Spinal cord (tissue), 10 donors: ENCODE results near the gene PPP2R3B. TPM values are rescaled to one million over a fixed set of nuclear protein-coding genes. Genes with fewer than 3 reads are reported as not detected.
A peak's percentile ranks its signal among the peaks of the same experiment; 100 is the strongest.
"Not testable (repeated sequence)": the region's sequence is repeated elsewhere in the genome, so short reads cannot be mapped to it uniquely, and the experiment has no call there.

Source experiments
- DNase-seq, 6 donors: peaks; one replicate each; pipeline versions ENCODE4 v3.0.0 to v3.0.0-alpha.2; 2013 to 2015; ENCODE audit warnings: low spot score in 6 of 6, low read depth in 4 of 6
- H3K27ac ChIP-seq: one replicate; pipeline ENCODE4 v1.5.1; 2013; ENCODE audit warnings: low read depth, low read length, control low read depth
- H3K27me3 ChIP-seq: one replicate; pipeline ENCODE4 v1.6.1; 2013; ENCODE audit warnings: low read length; ENCODE audit not compliant: control insufficient read depth, insufficient read depth
- H3K36me3 ChIP-seq: one replicate; pipeline ENCODE4 v1.6.1; 2013; ENCODE audit warnings: low read length; ENCODE audit not compliant: control insufficient read depth, insufficient read depth
- H3K4me1 ChIP-seq: one replicate; pipeline ENCODE4 v1.6.1; 2013; ENCODE audit warnings: low read length; ENCODE audit not compliant: control insufficient read depth, insufficient read depth
- H3K4me3 ChIP-seq: one replicate; pipeline ENCODE4 v1.5.1; 2013; ENCODE audit warnings: low read depth, low read length, control low read depth
- H3K9me3 ChIP-seq: one replicate; pipeline ENCODE4 v1.6.1; 2013; ENCODE audit warnings: low read length; ENCODE audit not compliant: control insufficient read depth, insufficient read depth
- WGBS: methylation state at CpG from one replicate; pipeline ENCODE4 v1.1.5; 2013; ENCODE audit warnings: missing lambda C conversion rate; ENCODE audit not compliant: insufficient coverage; 5-methylcytosine and 5-hydroxymethylcytosine counted together
- polyA plus RNA-seq, 2 donors: library from polyadenylated mRNA; unstranded; fragments of 120-200 nt; gene quantifications; one replicate each; pipeline ENCODE4 v1.2.1, GENCODE V29; 2013; ENCODE audit not compliant: insufficient read length in 2 of 2
- total RNA-seq, 2 donors: library from RNA; depleted of rRNA in 1 of 2; stranded (reverse); fragments of 120-200 nt in 1 of 2; fragments of >200 nt in 1 of 2; gene quantifications; one replicate each; pipeline versions ENCODE4 v1.2.3 to v1.2.4, GENCODE V29; 2013 to 2014
- donor health status: healthy.

The PPP2R3B gene
- total and polyA plus RNA-seq, 4 donors, result 30.8 to 134 (median 75.3) TPM

GRCh38 chrX:427812-428725, 41.4 kb upstream of the PPP2R3B start:
- 5% methylated on average over 44 of the region's 56 CpGs for WGBS
- Histone ChIP-seq H3K9me3 (no peaks in the 10 kb centered on the region), H3K4me3 (peak overlapping the region; percentile 30), H3K4me1 (peaks cover 8% of the 10 kb centered on the region), H3K27me3 (peaks cover 12% of the 10 kb centered on the region), H3K27ac (no peak overlapping the region), H3K36me3 (no peaks in the 10 kb centered on the region)
- DNase-seq, result peak in 5 of 6 donors; percentile 33 to 90 (median 47)

DNA sequence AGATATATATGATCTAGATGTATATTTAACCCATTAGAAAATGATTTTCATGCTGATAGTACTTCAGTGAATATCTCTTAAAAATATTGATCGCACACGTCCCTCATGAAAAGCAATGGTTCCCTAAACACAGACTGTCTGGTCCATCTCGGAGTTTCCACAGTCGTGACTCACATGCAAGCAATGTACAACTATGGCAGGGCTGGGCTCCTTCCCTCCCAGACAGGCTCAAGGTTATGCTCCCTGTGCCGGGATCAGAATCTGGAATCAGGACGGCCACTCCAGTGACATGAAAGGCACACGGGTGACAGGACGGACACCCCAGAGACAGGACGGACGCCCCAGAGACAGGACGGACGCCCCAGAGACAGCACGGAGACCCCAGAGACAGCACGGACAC, 40.2 kb upstream of the PPP2R3B start:
- peaks cover 8% of the 10 kb centered on the region for H3K4me1 ChIP-seq
- no peak overlapping the region for H3K27ac ChIP-seq
- peaks cover 12% of the 10 kb centered on the region for H3K27me3 ChIP-seq
- H3K36me3 ChIP-seq, result no peaks in the 10 kb centered on the region
- DNase-seq, result no peak
- 90% methylated on average over 10 of the region's 14 CpGs for WGBS
- H3K9me3 ChIP-seq, result no peaks in the 10 kb centered on the region
- H3K4me3 ChIP-seq, result no peak overlapping the region

DNA sequence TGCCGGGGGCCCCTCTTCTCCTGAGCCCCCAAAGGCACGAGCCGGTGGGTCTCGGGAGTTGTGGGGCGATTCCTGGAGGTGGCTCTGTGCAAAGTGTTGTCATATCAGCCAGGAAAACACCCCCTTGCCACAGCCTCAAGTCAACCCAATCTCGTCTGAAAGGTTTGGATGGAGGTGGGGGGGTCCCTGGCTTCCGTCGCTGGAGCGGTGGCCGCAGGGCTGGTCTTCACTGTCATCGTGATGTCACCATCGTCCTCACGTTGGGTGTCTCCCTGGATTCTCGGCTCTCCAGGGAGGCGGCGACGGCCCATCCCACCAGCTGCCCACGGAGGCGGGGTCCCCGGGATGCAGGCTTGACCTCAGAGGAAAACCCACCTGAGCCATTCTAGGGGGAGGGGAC, 38.3 kb upstream of the PPP2R3B start:
- Histone ChIP-seq H3K4me3 (no peak overlapping the region), H3K36me3 (no peaks in the 10 kb centered on the region), H3K4me1 (peaks cover 8% of the 10 kb centered on the region), H3K27me3 (peaks cover 12% of the 10 kb centered on the region), H3K9me3 (no peaks in the 10 kb centered on the region), H3K27ac (no peak overlapping the region)
- 76% methylated on average over 14 of the region's 20 CpGs for WGBS
- DNase-seq, result no peak

DNA sequence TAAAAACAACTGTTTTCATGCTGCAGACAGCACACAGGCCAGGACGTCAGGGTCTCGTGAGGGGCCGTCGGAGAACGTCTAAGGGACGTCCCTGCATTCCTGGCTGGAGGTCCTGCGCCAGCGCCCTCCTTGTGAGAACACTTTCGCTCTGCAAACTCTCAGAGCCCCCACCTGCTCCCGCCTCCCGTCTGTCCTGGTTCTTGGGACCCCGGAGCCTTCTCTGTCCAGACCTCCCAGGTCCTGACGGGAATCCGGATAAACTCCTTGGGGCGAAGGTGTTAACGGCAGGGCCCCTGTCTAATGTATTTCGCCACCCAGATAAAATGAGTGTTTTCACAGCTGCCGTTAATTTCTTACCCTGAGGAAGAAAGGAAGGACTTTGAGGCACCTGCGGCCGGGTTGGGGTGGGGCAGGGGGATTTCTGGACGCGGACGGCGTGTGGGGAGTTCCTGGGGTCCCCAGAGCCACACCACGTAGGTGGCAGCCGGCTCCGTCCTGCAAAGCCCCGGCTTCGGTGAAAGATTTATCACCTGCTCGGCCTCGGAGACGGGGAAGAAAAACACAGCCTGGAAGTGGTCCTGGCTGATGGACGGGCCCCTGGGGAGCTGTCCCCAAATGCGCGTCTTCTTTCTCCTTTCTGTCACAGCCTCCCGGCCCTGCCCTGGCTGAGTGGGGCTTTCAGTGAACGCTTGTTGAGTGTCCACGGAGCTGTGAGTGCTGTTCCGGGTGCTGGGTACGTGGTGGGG, 35.1 kb upstream of the PPP2R3B start:
- DNase-seq, result no peak
- 41% methylated on average over 38 of the region's 40 CpGs for WGBS

DNA sequence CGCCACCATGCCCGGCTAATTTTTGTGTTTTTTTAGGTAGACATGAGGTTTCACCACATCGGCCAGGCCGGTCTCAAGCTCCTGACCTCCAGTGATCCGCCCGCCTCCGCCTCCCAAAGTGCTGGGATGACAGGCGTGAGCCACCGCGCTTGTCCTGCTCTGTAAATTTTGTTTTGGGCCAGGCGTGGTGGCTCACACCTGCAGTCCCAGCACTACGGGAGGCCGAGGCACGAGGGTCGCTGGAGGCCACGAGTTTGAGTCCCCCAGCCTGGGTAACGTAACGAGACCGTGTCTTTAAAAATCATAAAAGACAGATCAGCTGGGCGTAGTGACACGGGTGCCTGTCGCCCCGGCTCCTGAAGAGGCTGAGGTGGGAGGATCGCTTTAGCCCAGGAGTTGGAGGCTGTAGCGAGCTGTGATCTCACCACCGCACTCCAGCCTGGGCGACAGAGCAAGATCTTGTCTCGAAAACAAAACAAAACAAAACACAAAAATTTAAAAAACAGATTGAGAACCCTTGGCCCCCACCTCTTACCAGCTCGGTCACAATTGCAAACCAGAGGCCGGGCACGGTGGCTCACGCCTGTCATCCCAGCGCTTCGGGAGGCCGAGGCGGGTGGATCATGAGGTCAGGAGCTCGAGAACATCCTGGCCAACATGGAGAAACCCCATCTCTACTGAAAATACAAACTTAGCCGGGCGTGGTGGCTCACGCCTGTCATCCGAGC, 34.0 kb upstream of the PPP2R3B start:
- H3K4me3 ChIP-seq, result no peak overlapping the region
- H3K27me3 ChIP-seq, result peaks cover 3% of the 10 kb centered on the region
- WGBS, result 91% methylated on average over 40 of the region's 41 CpGs
- H3K36me3 ChIP-seq, result peaks cover 7% of the 10 kb centered on the region
- peaks cover 5% of the 10 kb centered on the region for H3K4me1 ChIP-seq
- no peaks in the 10 kb centered on the region for H3K9me3 ChIP-seq
- no peak overlapping the region for H3K27ac ChIP-seq
- DNase-seq, result no peak

More for the DNA sequence above, 35.1 kb upstream of the PPP2R3B start:
- Histone ChIP-seq H3K27ac (no peak overlapping the region), H3K36me3 (peaks cover 7% of the 10 kb centered on the region), H3K27me3 (peaks cover 3% of the 10 kb centered on the region), H3K4me3 (no peak overlapping the region), H3K4me1 (peaks cover 5% of the 10 kb centered on the region), H3K9me3 (no peaks in the 10 kb centered on the region)

DNA sequence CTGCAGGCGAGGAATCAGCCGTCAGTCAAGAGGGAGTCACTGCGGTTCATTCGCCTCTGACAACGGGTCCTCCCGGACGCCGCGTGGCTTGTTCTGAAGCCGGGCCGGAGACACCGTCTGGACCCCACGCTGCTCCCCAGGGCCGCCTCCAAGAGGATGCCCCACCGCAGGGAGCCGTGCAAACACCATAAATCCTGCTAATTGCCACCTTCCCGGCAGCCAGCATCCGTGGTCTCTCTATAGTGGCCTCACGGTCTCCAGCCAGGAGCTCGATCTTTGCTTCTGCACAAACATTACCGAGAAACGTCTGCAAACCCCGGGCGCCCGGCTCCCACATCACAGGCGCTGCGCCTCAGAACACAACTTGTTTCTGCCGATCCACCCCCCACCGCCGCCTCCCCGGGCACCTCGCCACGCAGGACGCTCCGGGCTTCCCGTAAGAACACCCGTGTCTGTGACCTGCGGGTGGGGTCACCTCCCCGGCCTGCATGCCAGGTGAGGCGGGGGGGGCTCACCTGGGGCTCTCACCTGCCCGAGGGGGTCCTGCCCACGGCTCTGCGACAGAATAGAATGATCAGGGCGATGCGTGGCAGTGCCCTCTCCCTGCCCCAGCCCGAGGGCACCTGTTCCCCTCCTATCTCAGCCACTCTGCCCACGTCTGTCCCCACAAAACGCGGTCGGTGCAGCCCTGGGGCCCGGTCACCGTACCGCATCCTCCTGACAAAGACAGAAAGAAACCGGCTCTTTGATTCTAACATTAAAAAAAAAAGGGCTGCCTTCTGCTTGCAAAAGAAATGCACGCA, 32.4 kb upstream of the PPP2R3B start:
- Histone ChIP-seq H3K27ac (no peak overlapping the region), H3K4me1 (peaks cover 5% of the 10 kb centered on the region), H3K27me3 (peaks cover 3% of the 10 kb centered on the region), H3K4me3 (no peak overlapping the region), H3K36me3 (peaks cover 7% of the 10 kb centered on the region), H3K9me3 (no peaks in the 10 kb centered on the region)
- no peak for DNase-seq
- WGBS, result 54% methylated on average over 47 of the region's 55 CpGs

DNA sequence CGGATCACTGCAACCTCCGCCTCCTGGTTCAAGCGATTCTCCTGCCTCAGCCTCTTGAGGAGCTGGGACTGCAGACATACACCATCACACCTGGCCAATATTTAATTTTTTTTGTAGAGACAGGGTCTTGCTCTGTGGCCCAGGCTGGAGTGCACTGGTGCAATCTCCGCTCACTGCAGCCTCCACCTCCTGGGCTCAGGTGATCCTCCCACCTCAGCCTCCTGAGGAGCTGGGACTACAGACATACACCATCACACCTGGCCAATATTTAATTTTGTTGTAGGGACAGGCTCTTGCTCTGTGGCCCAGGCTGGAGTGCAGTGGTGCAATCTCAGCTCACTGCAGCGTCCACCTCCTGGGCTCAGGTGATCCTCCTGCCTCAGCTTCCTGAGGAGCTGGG, 28.8 kb upstream of the PPP2R3B start:
- not testable (repeated sequence) for H3K9me3 ChIP-seq, DNase-seq, H3K4me3 ChIP-seq, H3K27ac ChIP-seq, H3K36me3 ChIP-seq
- H3K4me1 ChIP-seq, result peaks cover 19% of the 10 kb centered on the region
- H3K27me3 ChIP-seq, result peaks cover 15% of the 10 kb centered on the region
- WGBS, result 63% methylated on average over 2 of the region's 5 CpGs

GRCh38 chrX:413322-414201, 26.9 kb upstream of the PPP2R3B start:
- peak in 2 of 6 donors; percentile 45 to 46 for DNase-seq
- H3K4me3 ChIP-seq, result no peak overlapping the region

More at GRCh38 chrX:413322-414201, 26.9 kb upstream of the PPP2R3B start:
- Histone ChIP-seq H3K9me3 (no peaks in the 10 kb centered on the region), H3K36me3 (no peaks in the 10 kb centered on the region), H3K27ac (peak overlapping the region; percentile 52), H3K4me1 (peaks cover 14% of the 10 kb centered on the region), H3K27me3 (peaks cover 12% of the 10 kb centered on the region)
- WGBS, result 19% methylated on average over 40 of the region's 47 CpGs
